Duodenal mucosa (tissue), 2 donors: ENCODE measurements around the gene ATP1B3.
"Not testable (repeated sequence)": the region's sequence is repeated elsewhere in the genome, so short reads cannot be mapped to it uniquely, and the experiment has no call there.

Experiments
- H3K27ac ChIP-seq: one replicate; pipeline ENCODE4 v1.7.0; 2013; ENCODE audit warnings: low read depth, low read length
- H3K27me3 ChIP-seq, 2 donors: one replicate each; pipeline ENCODE4 v1.7.0; 2013; ENCODE audit warnings: low read length in 2 of 2, control low read depth in 1 of 2; ENCODE audit not compliant: insufficient read depth in 2 of 2, control insufficient read depth in 1 of 2
- H3K36me3 ChIP-seq, 2 donors: one replicate each; pipeline ENCODE4 v1.7.0; 2013; ENCODE audit warnings: low read length in 2 of 2, control low read depth in 1 of 2; ENCODE audit not compliant: insufficient read depth in 2 of 2, control insufficient read depth in 1 of 2
- H3K4me1 ChIP-seq, 2 donors: one replicate each; pipeline ENCODE4 v1.7.0; 2013; ENCODE audit warnings: low read length in 2 of 2, control low read depth in 1 of 2; ENCODE audit not compliant: insufficient read depth in 2 of 2, control insufficient read depth in 1 of 2
- H3K4me3 ChIP-seq, 2 donors: one replicate each; pipeline ENCODE4 v1.7.0; 2013; ENCODE audit warnings: low read length in 2 of 2, low read depth in 1 of 2
- H3K9ac ChIP-seq, 2 donors: one replicate each; pipeline ENCODE4 v1.7.0; 2013; ENCODE audit warnings: low read length in 2 of 2, low read depth in 1 of 2
- H3K9me3 ChIP-seq, 2 donors: one replicate each; pipeline ENCODE4 v1.7.0; 2013; ENCODE audit warnings: low read length in 2 of 2, control low read depth in 1 of 2; ENCODE audit not compliant: control insufficient read depth in 1 of 2

Gene ATP1B3

DNA sequence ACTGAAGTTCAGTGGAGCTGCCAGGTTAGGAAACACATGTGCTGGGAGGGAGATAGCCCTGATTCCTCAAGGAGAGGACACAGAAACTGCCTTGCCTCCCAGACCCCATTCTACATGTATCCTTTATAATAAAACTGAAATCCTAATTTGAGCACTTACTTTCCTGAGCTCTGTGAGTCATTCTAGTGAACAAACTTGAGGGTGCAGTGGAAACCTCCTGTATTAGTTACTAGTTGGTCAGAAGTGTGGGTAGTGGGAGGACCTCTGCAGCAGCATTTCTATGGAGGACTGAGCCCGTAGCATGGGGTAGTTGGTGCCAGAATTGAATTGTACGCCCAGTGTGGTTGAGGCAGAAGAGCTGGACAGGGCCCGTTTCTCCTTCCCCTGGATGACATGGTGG lies 23.9 kb downstream of the ATP1B3 start:
- Histone ChIP-seq H3K27me3 (no peaks in the 10 kb centered on the region), H3K4me1 (no peaks in the 10 kb centered on the region), H3K9ac (no peak overlapping the region), H3K36me3 (peaks cover 5 to 7% of the 10 kb centered on the region in 2 donors), H3K27ac (no peak overlapping the region), H3K9me3 (peaks cover 2 to 8% of the 10 kb centered on the region in 2 donors), H3K4me3 (no peak overlapping the region)

- Histone ChIP-seq H3K27me3 (no peaks in the 10 kb centered on the region), H3K36me3 (peaks cover 7 to 8% of the 10 kb centered on the region in 2 donors), H3K9me3 (peaks cover 2 to 8% of the 10 kb centered on the region in 2 donors), H3K9ac (no peak overlapping the region), H3K4me3 (no peak overlapping the region), H3K4me1 (no peaks in the 10 kb centered on the region), H3K27ac (no peak overlapping the region)
Measured at GRCh38 chr3:141901914-141902313, 25.5 kb downstream of the ATP1B3 start.

DNA sequence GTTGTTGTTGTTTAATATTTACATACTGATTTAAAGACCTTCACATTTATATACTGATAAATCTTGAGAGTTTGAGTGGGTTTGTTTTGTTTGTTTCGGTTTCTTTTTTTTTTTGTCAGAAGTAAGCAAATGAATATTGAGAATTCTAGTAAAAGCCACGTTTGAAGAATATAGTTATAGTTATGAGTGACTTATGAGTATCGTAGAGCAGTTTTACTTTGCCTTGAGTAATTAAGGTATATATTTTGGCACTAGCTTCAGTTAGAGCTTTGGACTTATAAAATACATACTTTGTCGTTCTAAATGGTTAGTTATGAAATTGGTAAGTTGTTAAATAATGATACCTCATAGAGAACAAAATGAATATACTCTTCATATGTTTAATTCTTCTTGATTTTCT lies 27.8 kb downstream of the ATP1B3 start:
- H3K4me1 ChIP-seq: no peaks in the 10 kb centered on the region
- H3K27ac ChIP-seq: no peak overlapping the region
- no peak overlapping the region for H3K9ac ChIP-seq
- H3K4me3 ChIP-seq: no peak overlapping the region
- no peaks in the 10 kb centered on the region for H3K27me3 ChIP-seq
- H3K36me3 ChIP-seq: peaks cover 20 to 24% of the 10 kb centered on the region in 2 donors
- H3K9me3 ChIP-seq: peaks cover 2 to 8% of the 10 kb centered on the region in 2 donors

DNA sequence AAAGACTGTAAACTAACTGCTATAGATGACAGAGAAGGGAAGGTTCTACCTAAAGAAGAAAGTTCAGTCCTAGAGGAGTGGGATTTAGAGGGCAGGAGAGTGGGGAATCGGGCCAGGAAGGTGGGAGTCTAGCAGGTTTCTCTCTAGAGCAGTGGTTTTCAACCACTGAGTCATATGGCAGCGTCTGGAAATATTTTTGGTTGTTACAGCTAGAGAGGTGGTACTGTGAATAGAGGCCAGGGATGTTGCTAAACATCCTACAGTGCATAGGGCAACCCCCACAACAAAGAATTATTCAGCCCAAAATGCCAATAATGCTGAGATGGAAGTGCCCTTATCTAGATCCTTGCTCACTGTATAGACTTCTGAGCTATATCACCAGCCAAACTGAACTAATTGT lies 28.7 kb downstream of the ATP1B3 start:
- H3K9me3 ChIP-seq: peaks cover 2 to 5% of the 10 kb centered on the region in 2 donors
- H3K27me3 ChIP-seq: no peaks in the 10 kb centered on the region
- no peak overlapping the region for H3K27ac ChIP-seq
- no peak overlapping the region for H3K9ac ChIP-seq
- peaks cover 23 to 28% of the 10 kb centered on the region in 2 donors for H3K36me3 ChIP-seq
- no peaks in the 10 kb centered on the region for H3K4me1 ChIP-seq
- no peak overlapping the region for H3K4me3 ChIP-seq

GRCh38 chr3:141909408-141909807 lies 33.0 kb downstream of the ATP1B3 start:
- Histone ChIP-seq H3K27me3 (no peaks in the 10 kb centered on the region), H3K4me3 (no peak overlapping the region), H3K36me3 (peaks cover 25 to 39% of the 10 kb centered on the region in 2 donors), H3K9ac (no peak overlapping the region), H3K9me3 (no peaks in the 10 kb centered on the region), H3K27ac (no peak overlapping the region), H3K4me1 (no peaks in the 10 kb centered on the region)

- H3K27ac ChIP-seq, H3K9ac ChIP-seq, H3K4me1 ChIP-seq, H3K27me3 ChIP-seq, H3K4me3 ChIP-seq, H3K9me3 ChIP-seq: not testable (repeated sequence)
- peaks cover 31 to 41% of the 10 kb centered on the region in 2 donors for H3K36me3 ChIP-seq
Measured at GRCh38 chr3:141909986-141910385, 33.5 kb downstream of the ATP1B3 start.

- Histone ChIP-seq H3K4me1 (peaks cover 0 to 4% of the 10 kb centered on the region in 2 donors), H3K9ac (no peak overlapping the region), H3K27ac (no peak overlapping the region), H3K4me3 (no peak overlapping the region), H3K27me3 (no peaks in the 10 kb centered on the region), H3K36me3 (peaks cover 27 to 32% of the 10 kb centered on the region in 2 donors), H3K9me3 (no peaks in the 10 kb centered on the region)
Measured at GRCh38 chr3:141913150-141913811, 36.8 kb downstream of the ATP1B3 start.

- Histone ChIP-seq H3K27ac (no peak overlapping the region), H3K9ac (no peak overlapping the region), H3K27me3 (no peaks in the 10 kb centered on the region), H3K4me3 (no peak overlapping the region), H3K9me3 (no peaks in the 10 kb centered on the region), H3K36me3 (peaks cover 22 to 23% of the 10 kb centered on the region in 2 donors), H3K4me1 (peaks cover 0 to 4% of the 10 kb centered on the region in 2 donors)
Measured at GRCh38 chr3:141914311-141914710, 37.9 kb downstream of the ATP1B3 start.

GRCh38 chr3:141915016-141915415 lies 38.6 kb downstream of the ATP1B3 start:
- peaks cover 21 to 25% of the 10 kb centered on the region in 2 donors for H3K36me3 ChIP-seq

GRCh38 chr3:141915766-141916165 lies 39.3 kb downstream of the ATP1B3 start:
- peaks cover 0 to 4% of the 10 kb centered on the region in 2 donors for H3K4me1 ChIP-seq
- H3K9ac ChIP-seq: no peak overlapping the region
- H3K4me3 ChIP-seq: no peak overlapping the region
- no peaks in the 10 kb centered on the region for H3K27me3 ChIP-seq
- H3K27ac ChIP-seq: no peak overlapping the region
- H3K9me3 ChIP-seq: no peaks in the 10 kb centered on the region
- H3K36me3 ChIP-seq: peaks cover 23 to 28% of the 10 kb centered on the region in 2 donors

More at GRCh38 chr3:141915016-141915415, 38.6 kb downstream of the ATP1B3 start:
- H3K9ac ChIP-seq: no peak overlapping the region
- no peak overlapping the region for H3K4me3 ChIP-seq
- H3K9me3 ChIP-seq: no peaks in the 10 kb centered on the region
- H3K27ac ChIP-seq: no peak overlapping the region
- peaks cover 0 to 4% of the 10 kb centered on the region in 2 donors for H3K4me1 ChIP-seq
- no peaks in the 10 kb centered on the region for H3K27me3 ChIP-seq
